ENCODE data around the gene NUMBL. TPM values are rescaled to one million over a fixed set of nuclear protein-coding genes. Genes with fewer than 3 reads are reported as not detected.

The NUMBL gene
- total and polyA plus RNA-seq, 2 of the 4 experiments (the other 2 are of a cell fraction): 6.3 to 29.0 TPM

DNA sequence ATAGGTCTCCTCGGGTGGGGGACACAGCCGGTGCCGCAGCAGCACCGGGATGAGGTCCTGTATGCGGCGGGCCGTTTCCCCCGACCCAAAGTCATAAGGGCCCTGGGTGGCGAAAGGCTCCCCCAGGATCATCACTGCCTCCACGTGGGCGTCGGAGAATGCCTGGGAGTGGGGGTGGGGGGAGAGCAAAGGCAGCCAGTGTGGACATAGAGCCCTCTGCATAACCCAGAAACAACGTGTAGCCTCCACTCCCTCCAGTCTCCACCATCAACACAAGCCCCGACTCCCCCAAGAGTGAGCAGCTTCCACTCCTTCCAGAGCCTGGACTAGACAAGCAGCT is 1.7 kb upstream of the NUMBL start:
- POLR2A ChIA-PET (ENCODE audit: unreplicated experiment): no interaction called here
- CTCF ChIA-PET: no interaction called here
- Histone ChIP-seq H2AK5ac (ENCODE audit: low read depth, low read length) (no peak overlapping the region), H3K27me3 (ENCODE audit: control insufficient read depth, insufficient read depth, low read length) (no peaks in the 10 kb centered on the region), H4K8ac (ENCODE audit: low read depth in 2 of 2, low read length in 2 of 2) (no peak overlapping the region), H2BK20ac (ENCODE audit: low read depth, low read length) (no peak overlapping the region), H2BK15ac (ENCODE audit: low read depth, low read length) (no peak overlapping the region), H3K36me3 (ENCODE audit: control insufficient read depth, insufficient read depth, low read length) (peaks cover 27% of the 10 kb centered on the region; the same call in 1 of the 2 replicates), H3K14ac (replicated peaks; ENCODE audit: low read depth, low read length) (no peak overlapping the region), H4K20me1 (ENCODE audit: insufficient read depth, low read length) (peaks cover 23% of the 10 kb centered on the region), H2BK120ac (ENCODE audit: low read depth, low read length) (no peak overlapping the region), H2BK5ac (ENCODE audit: low read depth, low read length, poor library complexity, severe bottlenecking) (no peak overlapping the region), H4K91ac (ENCODE audit: insufficient read depth, low read depth, low read length) (no peak overlapping the region), H2AK9ac (replicated peaks; ENCODE audit: low read depth, low read length, poor library complexity) (peak overlapping the region; percentile 97), H3K27ac (ENCODE audit: insufficient read depth, low read length) (no peak overlapping the region), H3K79me1 (ENCODE audit: low read depth in 1 of 2, low read length in 2 of 2) (peaks cover 19 to 34% of the 10 kb centered on the region in 2 experiments), H3K56ac (ENCODE audit: extremely low read depth, insufficient read depth, low read length) (no peak overlapping the region), H3K4me2 (ENCODE audit: low read depth, low read length) (no peak overlapping the region), H4K5ac (ENCODE audit: low read depth, low read length) (no peak overlapping the region), H3K4me1 (ENCODE audit: control insufficient read depth, insufficient read depth, low read length) (peaks cover 17% of the 10 kb centered on the region), H3K18ac (ENCODE audit: low read depth, low read length) (no peak overlapping the region), H2AFZ (replicated peaks; ENCODE audit: low read length, poor library complexity) (no peak overlapping the region), H3K9ac (ENCODE audit: low read depth, low read length) (no peak overlapping the region), H3K23ac (ENCODE audit: low read depth, low read length) (no peak overlapping the region), H3K4ac (ENCODE audit: low read depth, low read length) (no peak overlapping the region), H3K9me1 (ENCODE audit: insufficient read depth, low read length) (peaks cover 25% of the 10 kb centered on the region), H3K4me3 (ENCODE audit: insufficient read depth, low read depth, low read length) (no peak overlapping the region), H3K9me3 (ENCODE audit: control insufficient read depth, insufficient read depth, low read length) (no peaks in the 10 kb centered on the region)
- no TSS peak for BruUV-seq (replicated peaks)
- TF ChIP-seq FOS (IDR thresholded peaks at IDR 0.05; ENCODE audit: low read depth, low read length) (no peak), RAD21 (IDR thresholded peaks at IDR 0.05; ENCODE audit: low read length) (no peak), MAFK (IDR thresholded peaks at IDR 0.05; ENCODE audit: low read depth, low read length) (no peak), CHD1 (IDR thresholded peaks at IDR 0.05; ENCODE audit: low read depth, low read length) (no peak), POLR2A (IDR thresholded peaks at IDR 0.05; ENCODE audit: low read depth, low read length) (no peak), MXI1 (IDR thresholded peaks at IDR 0.05; ENCODE audit: borderline replicate concordance, low read depth, low read length) (no peak), MAZ (IDR thresholded peaks at IDR 0.05; ENCODE audit: borderline replicate concordance, low read depth, low read length) (no peak), NFE2L2 (IDR thresholded peaks at IDR 0.05; ENCODE audit: low read depth, low read length) (no peak), BHLHE40 (IDR thresholded peaks at IDR 0.05; ENCODE audit: low read depth, low read length) (no peak), RFX5 (IDR thresholded peaks at IDR 0.05; ENCODE audit: low read depth, low read length) (no peak)
- TF ChIP-seq, protein P1, sequence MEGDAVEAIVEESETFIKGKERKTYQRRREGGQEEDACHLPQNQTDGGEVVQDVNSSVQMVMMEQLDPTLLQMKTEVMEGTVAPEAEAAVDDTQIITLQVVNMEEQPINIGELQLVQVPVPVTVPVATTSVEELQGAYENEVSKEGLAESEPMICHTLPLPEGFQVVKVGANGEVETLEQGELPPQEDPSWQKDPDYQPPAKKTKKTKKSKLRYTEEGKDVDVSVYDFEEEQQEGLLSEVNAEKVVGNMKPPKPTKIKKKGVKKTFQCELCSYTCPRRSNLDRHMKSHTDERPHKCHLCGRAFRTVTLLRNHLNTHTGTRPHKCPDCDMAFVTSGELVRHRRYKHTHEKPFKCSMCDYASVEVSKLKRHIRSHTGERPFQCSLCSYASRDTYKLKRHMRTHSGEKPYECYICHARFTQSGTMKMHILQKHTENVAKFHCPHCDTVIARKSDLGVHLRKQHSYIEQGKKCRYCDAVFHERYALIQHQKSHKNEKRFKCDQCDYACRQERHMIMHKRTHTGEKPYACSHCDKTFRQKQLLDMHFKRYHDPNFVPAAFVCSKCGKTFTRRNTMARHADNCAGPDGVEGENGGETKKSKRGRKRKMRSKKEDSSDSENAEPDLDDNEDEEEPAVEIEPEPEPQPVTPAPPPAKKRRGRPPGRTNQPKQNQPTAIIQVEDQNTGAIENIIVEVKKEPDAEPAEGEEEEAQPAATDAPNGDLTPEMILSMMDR (conservative IDR thresholded peaks at IDR 0.05; ENCODE audit: low read depth, low read length): no peak
- TF ChIP-seq, protein P2, sequence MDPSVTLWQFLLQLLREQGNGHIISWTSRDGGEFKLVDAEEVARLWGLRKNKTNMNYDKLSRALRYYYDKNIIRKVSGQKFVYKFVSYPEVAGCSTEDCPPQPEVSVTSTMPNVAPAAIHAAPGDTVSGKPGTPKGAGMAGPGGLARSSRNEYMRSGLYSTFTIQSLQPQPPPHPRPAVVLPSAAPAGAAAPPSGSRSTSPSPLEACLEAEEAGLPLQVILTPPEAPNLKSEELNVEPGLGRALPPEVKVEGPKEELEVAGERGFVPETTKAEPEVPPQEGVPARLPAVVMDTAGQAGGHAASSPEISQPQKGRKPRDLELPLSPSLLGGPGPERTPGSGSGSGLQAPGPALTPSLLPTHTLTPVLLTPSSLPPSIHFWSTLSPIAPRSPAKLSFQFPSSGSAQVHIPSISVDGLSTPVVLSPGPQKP (IDR thresholded peaks at IDR 0.05; ENCODE audit: borderline replicate concordance, low read depth, low read length): no peak
- TF ChIP-seq, protein P3, sequence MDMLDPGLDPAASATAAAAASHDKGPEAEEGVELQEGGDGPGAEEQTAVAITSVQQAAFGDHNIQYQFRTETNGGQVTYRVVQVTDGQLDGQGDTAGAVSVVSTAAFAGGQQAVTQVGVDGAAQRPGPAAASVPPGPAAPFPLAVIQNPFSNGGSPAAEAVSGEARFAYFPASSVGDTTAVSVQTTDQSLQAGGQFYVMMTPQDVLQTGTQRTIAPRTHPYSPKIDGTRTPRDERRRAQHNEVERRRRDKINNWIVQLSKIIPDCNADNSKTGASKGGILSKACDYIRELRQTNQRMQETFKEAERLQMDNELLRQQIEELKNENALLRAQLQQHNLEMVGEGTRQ (IDR thresholded peaks at IDR 0.05; ENCODE audit: low read depth, low read length): no peak
- dilution Hi-C loops (cut with HindIII; ENCODE audit: low sequenced_read_pairs, unreplicated experiment): no loop called here
- no peak for DNase-seq
- in situ Hi-C loops (cut with MboI; ENCODE audit: low sequenced_read_pairs): no loop called here
- intact Hi-C loops (cut with micrococcal nuclease): no loop called here
- WGBS, 2 experiments (ENCODE audit: extremely low coverage in 2 of 2, insufficient read length in 1 of 2): 89% methylated on average over 2 of the region's 14 CpGs; no CpG with 5 or more reads in 1 of the 2 experiments
- no peak for ATAC-seq (ENCODE audit: low read depth)
